8988T (cell line): ENCODE measurements around the gene AKAP17A.
"Not testable (repeated sequence)": the region's sequence is repeated elsewhere in the genome, so short reads cannot be mapped to it uniquely, and the experiment has no call there.

Experiments used
- DNase-seq: peaks from one replicate; pipeline ENCODE4 v3.0.0; 2011

The AKAP17A gene

GRCh38 chrX:1606496-1606895 lies 15.1 kb downstream of the AKAP17A start:
- no peak for DNase-seq

GRCh38 chrX:1609311-1609710 lies 17.9 kb downstream of the AKAP17A start:
- DNase-seq = no peak

- DNase-seq = no peak
These were observed 18.4 kb downstream of the AKAP17A start for GRCh38 chrX:1609762-1610161.

- DNase-seq = no peak
These were observed 18.8 kb downstream of the AKAP17A start for GRCh38 chrX:1610166-1610565.

GRCh38 chrX:1610736-1611135 lies 19.3 kb downstream of the AKAP17A start:
- DNase-seq = no peak

- DNase-seq = no peak
These were observed 21.4 kb downstream of the AKAP17A start for GRCh38 chrX:1612641-1613286.

- no peak for DNase-seq
These were observed 23.5 kb downstream of the AKAP17A start, which contains the start of gene ASMT for GRCh38 chrX:1614927-1615326. ASMT (plus strand) TSS chrX:1615059; CDS start chrX:1615200, 141 bp downstream.

GRCh38 chrX:1618689-1619088 lies 27.3 kb downstream of the AKAP17A start:
- DNase-seq = no peak

GRCh38 chrX:1623691-1624090 lies 32.3 kb downstream of the AKAP17A start:
- no peak for DNase-seq

GRCh38 chrX:1624158-1624860 lies 32.9 kb downstream of the AKAP17A start:
- DNase-seq = not testable (repeated sequence)

- DNase-seq = not testable (repeated sequence)
These were observed 33.4 kb downstream of the AKAP17A start for GRCh38 chrX:1624861-1625215.

- DNase-seq = no peak
These were observed 37.8 kb downstream of the AKAP17A start for GRCh38 chrX:1629244-1629643.

GRCh38 chrX:1646009-1646408 lies 54.6 kb downstream of the AKAP17A start:
- DNase-seq = no peak

GRCh38 chrX:1649621-1650020 lies 58.2 kb downstream of the AKAP17A start:
- no peak for DNase-seq
